HFF-Myc (cell line): ENCODE measurements around the gene MAK.
"Not testable (repeated sequence)": the region's sequence is repeated elsewhere in the genome, so short reads cannot be mapped to it uniquely, and the experiment has no call there.

Experiments used
- DNase-seq: peaks from one replicate; pipeline ENCODE4 v3.0.0-alpha.2; 2011; ENCODE audit warnings: low read depth; ENCODE audit errors: extremely low read depth
- H3K4me3 ChIP-seq: replicated peaks from 2 replicates; pipeline ENCODE4 v1.5.1; 2011; ENCODE audit warnings: low read depth, mild to moderate bottlenecking, control low read depth, low read length
- TF ChIP-seq, protein P1 (sequence below): IDR thresholded peaks from 2 replicates; pipeline ENCODE4 v1.5.1; 2012; ENCODE audit warnings: mild to moderate bottlenecking, low read depth, low read length, control low read depth; ENCODE audit errors: missing control alignments

MAK gene

GRCh38 chr6:10862361-10862760 lies 24.0 kb upstream of the MAK start:
- no peak overlapping the region for H3K4me3 ChIP-seq
- TF ChIP-seq, protein P1, sequence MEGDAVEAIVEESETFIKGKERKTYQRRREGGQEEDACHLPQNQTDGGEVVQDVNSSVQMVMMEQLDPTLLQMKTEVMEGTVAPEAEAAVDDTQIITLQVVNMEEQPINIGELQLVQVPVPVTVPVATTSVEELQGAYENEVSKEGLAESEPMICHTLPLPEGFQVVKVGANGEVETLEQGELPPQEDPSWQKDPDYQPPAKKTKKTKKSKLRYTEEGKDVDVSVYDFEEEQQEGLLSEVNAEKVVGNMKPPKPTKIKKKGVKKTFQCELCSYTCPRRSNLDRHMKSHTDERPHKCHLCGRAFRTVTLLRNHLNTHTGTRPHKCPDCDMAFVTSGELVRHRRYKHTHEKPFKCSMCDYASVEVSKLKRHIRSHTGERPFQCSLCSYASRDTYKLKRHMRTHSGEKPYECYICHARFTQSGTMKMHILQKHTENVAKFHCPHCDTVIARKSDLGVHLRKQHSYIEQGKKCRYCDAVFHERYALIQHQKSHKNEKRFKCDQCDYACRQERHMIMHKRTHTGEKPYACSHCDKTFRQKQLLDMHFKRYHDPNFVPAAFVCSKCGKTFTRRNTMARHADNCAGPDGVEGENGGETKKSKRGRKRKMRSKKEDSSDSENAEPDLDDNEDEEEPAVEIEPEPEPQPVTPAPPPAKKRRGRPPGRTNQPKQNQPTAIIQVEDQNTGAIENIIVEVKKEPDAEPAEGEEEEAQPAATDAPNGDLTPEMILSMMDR = no peak
- no peak for DNase-seq

DNA sequence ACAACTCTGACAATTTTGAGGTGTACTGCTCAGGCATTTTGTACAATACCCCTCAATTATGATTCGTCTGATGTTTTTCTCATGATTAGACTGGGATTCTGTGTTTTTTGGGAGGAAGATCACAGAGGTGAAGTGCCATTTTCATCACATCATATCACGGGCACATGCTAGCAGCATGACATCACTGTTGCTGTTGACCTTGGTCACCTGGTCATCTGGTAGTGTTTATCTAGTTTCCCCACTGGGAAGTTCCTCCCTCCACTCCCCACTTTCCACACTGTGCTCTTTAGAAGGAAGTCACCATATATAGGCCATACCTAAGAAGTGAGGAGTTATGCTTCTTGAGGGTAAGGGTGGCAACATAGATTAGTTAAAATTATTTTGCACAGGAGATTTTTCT lies 22.7 kb upstream of the MAK start:
- TF ChIP-seq, protein P1 = no peak
- no peak overlapping the region for H3K4me3 ChIP-seq
- DNase-seq = no peak

DNA sequence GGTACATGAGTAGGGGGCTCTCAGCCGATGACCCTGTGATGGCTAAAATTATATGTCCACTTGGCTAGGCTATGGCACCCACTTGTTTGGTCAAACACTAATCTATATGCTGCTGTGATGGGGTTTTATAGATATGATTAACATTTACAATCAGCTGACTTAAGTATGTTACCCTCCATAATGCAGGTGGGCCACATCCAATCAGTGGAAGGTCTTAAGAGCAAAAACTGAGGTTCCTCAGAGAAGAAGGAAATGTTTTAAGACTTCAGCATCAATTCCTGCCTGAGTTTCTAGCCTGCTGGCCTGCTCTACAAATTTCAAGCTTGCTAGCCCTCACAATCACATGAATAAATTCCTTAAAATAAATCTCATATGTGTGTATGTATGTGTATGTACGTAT lies 18.9 kb upstream of the MAK start:
- DNase-seq = no peak
- H3K4me3 ChIP-seq = no peak overlapping the region
- TF ChIP-seq, protein P1 = no peak

GRCh38 chr6:10854922-10855632 lies 16.7 kb upstream of the MAK start:
- no peak for DNase-seq
- H3K4me3 ChIP-seq = no peak overlapping the region
- TF ChIP-seq, protein P1 = no peak

DNA sequence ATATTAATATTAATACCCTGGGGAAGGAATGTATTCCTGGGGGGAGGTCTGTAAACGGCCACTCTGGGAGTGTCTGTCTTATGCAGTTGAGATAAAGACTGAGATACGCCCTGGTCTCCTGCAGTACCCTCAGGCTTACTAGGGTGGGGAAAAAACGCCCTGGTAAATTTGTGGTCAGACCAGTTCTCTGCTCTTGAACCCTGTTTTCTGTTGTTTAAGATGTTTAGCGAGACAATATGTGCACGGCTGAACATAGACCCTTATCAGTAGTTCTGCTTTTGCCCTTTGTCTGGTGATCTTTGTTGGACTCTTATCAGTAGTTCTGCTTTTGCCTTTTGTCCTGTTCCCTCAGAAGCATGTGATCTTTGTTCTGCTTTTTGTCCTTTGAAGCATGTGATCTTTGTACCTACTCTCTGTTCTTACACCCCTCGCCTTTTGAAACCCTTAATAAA lies 15.5 kb upstream of the MAK start:
- H3K4me3 ChIP-seq, DNase-seq: not testable (repeated sequence)

DNA sequence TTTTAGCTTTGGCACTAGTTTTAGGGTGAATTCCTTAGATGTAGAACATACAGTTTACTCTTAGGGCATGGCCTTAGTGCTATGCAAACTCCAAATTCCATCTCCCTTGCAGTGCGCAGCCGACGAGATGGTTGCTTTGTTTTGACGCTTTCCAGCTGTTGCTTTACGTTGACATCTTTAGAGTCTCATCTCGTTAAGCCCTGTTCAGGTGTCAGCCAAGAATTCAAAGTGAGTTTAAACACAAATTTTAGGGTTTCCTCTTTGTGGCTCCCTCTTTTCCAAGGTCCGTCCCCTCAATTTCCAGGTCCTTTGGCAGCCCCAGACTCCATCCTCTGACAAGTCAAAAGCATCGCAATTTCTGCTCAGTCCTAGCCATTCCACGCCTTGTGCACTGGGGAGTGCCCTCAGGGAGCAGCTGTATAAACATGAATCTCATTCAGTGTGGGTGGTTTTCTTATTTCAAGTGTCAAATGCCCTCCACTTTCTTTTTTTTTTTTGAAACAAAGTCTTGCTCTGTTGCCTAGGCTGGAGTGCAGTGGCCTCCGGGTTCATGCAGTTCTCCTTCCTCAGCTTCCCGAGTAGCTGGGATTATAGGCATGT lies 14.1 kb upstream of the MAK start:
- H3K4me3 ChIP-seq = no peak overlapping the region
- DNase-seq = no peak
- TF ChIP-seq, protein P1 = no peak

- H3K4me3 ChIP-seq = no peak overlapping the region
- TF ChIP-seq, protein P1 = no peak
- no peak for DNase-seq
Measured at GRCh38 chr6:10850728-10851127, 12.4 kb upstream of the MAK start.
